ENCODE data around the gene GNLY. TPM values are rescaled to one million over a fixed set of nuclear protein-coding genes. Genes with fewer than 3 reads are reported as not detected.

The GNLY gene
- total and polyA plus RNA-seq, 2 of the 13 experiments (the other 11 are each of a cell fraction or from before 2014, with no cell fraction given), result not detected

DNA sequence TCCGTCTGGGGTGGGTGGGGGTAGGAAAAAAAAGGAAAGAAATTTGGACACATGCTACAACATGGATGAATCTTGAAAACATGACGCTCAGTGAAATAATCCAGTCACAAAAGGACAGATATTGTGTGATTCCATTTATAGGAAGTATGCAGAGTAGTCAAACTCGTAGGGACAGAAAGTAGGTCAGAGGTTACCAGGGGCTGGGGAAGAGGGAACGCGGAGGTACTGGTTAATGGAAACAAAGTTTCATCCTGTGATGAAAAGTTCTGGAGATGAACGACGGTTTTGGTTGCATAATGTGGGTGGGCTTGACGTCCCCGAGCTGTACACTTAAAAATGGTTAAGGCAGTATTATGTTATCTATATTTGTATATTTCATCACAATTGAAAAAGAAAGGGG, 21.7 kb upstream of the GNLY start:
- no peak for TF ChIP-seq ZNF644 (CRISPR knock-in tag; IDR thresholded peaks at IDR 0.05; ENCODE audit: low read depth)
- no peak for TF ChIP-seq ZC3H13 (CRISPR knock-in tag; IDR thresholded peaks at IDR 0.05)
- TF ChIP-seq, protein P1, sequence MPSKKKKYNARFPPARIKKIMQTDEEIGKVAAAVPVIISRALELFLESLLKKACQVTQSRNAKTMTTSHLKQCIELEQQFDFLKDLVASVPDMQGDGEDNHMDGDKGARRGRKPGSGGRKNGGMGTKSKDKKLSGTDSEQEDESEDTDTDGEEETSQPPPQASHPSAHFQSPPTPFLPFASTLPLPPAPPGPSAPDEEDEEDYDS (CRISPR knock-in tag; IDR thresholded peaks at IDR 0.05), result no peak
- Histone ChIP-seq H4K20me1 (ENCODE audit: insufficient read depth, low read length) (no peaks in the 10 kb centered on the region), H2AFZ (ENCODE audit: low read length) (no peak overlapping the region), H3K4me1 (ENCODE audit: insufficient read depth, low read length) (no peaks in the 10 kb centered on the region), H3K27me3 (ENCODE audit: control insufficient read depth in 1 of 2, insufficient read depth in 2 of 2, low read length in 2 of 2) (peaks cover 0 to 39% of the 10 kb centered on the region in 2 experiments; a peak in 1 of 5 replicates), H3K9me3 (ENCODE audit: low read length) (no peaks in the 10 kb centered on the region), H3K27ac (ENCODE audit: extremely low read length, insufficient read depth, low read length) (no peak overlapping the region), H3K79me2 (ENCODE audit: insufficient read depth, low read length) (no peaks in the 10 kb centered on the region), H3K4me2 (ENCODE audit: low read depth, low read length) (no peak overlapping the region), H3K36me3 (replicated peaks in 1 of 2; ENCODE audit: control insufficient read depth in 1 of 2, insufficient read depth in 2 of 2, low read length in 2 of 2) (no peaks in the 10 kb centered on the region), H3K4me3 (replicated peaks in 1 of 3; ENCODE audit: insufficient read depth in 1 of 3, low read depth in 2 of 3, low read length in 3 of 3) (no peak overlapping the region), H3K9ac (ENCODE audit: insufficient read depth, low read depth, low read length) (no peak overlapping the region)
- no TSS peak for BruUV-seq (replicated peaks)
- POLR2A ChIA-PET, result no interaction called here
- intact Hi-C loops (cut with micrococcal nuclease; ENCODE audit: unreplicated experiment) (no loop called here), in situ Hi-C loops (cut with HindIII; ENCODE audit: extremely low pct_ligation_motif_present, low pct_unique_long_range_greater_than_20kb) (no loop called here)
- FAIRE-seq (no peak), ATAC-seq (no peak), DNase-seq (ENCODE audit: low spot score) (no peak)
- CTCF ChIA-PET (ENCODE audit: low intra/inter-chr PET ratio, low total read pairs), result no interaction called here
- WGBS (ENCODE audit: low lambda C conversion rate), result 21% methylated on average over 9 of the region's 9 CpGs

DNA sequence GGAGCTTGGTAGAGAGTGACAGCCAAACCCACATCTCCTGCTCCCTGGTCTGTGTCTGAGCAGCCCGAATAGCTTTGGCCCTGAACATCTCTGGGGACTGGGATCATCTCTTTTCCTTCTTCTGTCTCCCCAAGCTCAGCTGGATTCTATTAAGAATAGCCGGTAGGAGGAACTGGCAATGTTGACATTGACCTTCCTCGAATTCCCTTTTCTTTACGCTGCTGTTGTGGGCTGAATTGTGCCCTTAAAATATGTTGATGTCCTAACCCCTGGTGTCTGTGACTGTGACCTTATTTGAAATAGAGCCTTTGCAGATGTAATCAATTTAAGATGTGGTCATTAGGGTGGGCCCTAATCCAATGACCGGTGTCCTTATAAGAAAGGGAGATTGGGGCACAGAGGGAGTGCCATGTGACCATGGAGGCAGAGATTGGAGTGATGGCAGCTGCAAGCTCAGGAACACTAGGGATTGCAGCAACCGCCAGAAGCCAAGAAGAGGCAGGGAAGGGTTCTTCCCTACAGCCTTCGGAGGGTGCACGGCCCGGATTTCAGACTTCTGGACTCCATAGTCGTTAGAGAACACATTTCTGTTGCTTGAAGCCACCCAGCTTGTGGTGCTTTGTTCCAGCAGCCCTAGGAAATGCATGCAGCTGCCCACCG, 20.3 kb upstream of the GNLY start:
- no peak overlapping the region for H2AFZ ChIP-seq (ENCODE audit: low read length)
- no peak for ATAC-seq
- peaks cover under 1% of the 10 kb centered on the region; the same call in 1 of the 2 replicates for H3K4me1 ChIP-seq (ENCODE audit: insufficient read depth, low read length)
- H3K4me3 ChIP-seq (replicated peaks in 1 of 3; ENCODE audit: insufficient read depth in 1 of 3, low read depth in 2 of 3, low read length in 3 of 3), result no peak overlapping the region
- FAIRE-seq, result no peak
- no peak overlapping the region for H3K27ac ChIP-seq (ENCODE audit: extremely low read length, insufficient read depth, low read length)
- no peak overlapping the region for H3K4me2 ChIP-seq (ENCODE audit: low read depth, low read length)
- no peak for DNase-seq (ENCODE audit: low spot score)
- in situ Hi-C loops (cut with HindIII; ENCODE audit: extremely low pct_ligation_motif_present, low pct_unique_long_range_greater_than_20kb), result no loop called here
- H3K9me3 ChIP-seq (ENCODE audit: low read length), result no peaks in the 10 kb centered on the region
- POLR2A ChIA-PET, result no interaction called here
- CTCF ChIA-PET (ENCODE audit: low intra/inter-chr PET ratio, low total read pairs), result no interaction called here
- 28% methylated on average over 11 of the region's 11 CpGs for WGBS (ENCODE audit: low lambda C conversion rate)
- peaks cover 1 to 39% of the 10 kb centered on the region in 2 experiments; a peak in 2 of 5 replicates for H3K27me3 ChIP-seq (ENCODE audit: control insufficient read depth in 1 of 2, insufficient read depth in 2 of 2, low read length in 2 of 2)
- H3K9ac ChIP-seq (ENCODE audit: insufficient read depth, low read depth, low read length), result no peak overlapping the region
- no peaks in the 10 kb centered on the region for H3K79me2 ChIP-seq (ENCODE audit: insufficient read depth, low read length)
- intact Hi-C loops (cut with micrococcal nuclease; ENCODE audit: unreplicated experiment), result no loop called here
- no TSS peak for BruUV-seq (replicated peaks)
- H3K36me3 ChIP-seq (replicated peaks in 1 of 2; ENCODE audit: control insufficient read depth in 1 of 2, insufficient read depth in 2 of 2, low read length in 2 of 2), result no peaks in the 10 kb centered on the region
- peaks cover 2% of the 10 kb centered on the region; the same call in 1 of the 2 replicates for H4K20me1 ChIP-seq (ENCODE audit: insufficient read depth, low read length)
- TF ChIP-seq, protein P2, sequence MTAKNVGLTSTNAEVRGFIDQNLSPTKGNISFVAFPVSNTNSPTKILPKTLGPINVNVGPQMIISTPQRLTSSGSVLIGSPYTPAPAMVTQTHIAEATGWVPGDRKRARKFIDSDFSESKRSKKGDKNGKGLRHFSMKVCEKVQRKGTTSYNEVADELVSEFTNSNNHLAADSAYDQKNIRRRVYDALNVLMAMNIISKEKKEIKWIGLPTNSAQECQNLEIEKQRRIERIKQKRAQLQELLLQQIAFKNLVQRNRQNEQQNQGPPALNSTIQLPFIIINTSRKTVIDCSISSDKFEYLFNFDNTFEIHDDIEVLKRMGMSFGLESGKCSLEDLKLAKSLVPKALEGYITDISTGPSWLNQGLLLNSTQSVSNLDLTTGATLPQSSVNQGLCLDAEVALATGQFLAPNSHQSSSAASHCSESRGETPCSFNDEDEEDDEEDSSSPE (CRISPR knock-in tag; IDR thresholded peaks at IDR 0.05), result no peak
- TF ChIP-seq, protein P3, sequence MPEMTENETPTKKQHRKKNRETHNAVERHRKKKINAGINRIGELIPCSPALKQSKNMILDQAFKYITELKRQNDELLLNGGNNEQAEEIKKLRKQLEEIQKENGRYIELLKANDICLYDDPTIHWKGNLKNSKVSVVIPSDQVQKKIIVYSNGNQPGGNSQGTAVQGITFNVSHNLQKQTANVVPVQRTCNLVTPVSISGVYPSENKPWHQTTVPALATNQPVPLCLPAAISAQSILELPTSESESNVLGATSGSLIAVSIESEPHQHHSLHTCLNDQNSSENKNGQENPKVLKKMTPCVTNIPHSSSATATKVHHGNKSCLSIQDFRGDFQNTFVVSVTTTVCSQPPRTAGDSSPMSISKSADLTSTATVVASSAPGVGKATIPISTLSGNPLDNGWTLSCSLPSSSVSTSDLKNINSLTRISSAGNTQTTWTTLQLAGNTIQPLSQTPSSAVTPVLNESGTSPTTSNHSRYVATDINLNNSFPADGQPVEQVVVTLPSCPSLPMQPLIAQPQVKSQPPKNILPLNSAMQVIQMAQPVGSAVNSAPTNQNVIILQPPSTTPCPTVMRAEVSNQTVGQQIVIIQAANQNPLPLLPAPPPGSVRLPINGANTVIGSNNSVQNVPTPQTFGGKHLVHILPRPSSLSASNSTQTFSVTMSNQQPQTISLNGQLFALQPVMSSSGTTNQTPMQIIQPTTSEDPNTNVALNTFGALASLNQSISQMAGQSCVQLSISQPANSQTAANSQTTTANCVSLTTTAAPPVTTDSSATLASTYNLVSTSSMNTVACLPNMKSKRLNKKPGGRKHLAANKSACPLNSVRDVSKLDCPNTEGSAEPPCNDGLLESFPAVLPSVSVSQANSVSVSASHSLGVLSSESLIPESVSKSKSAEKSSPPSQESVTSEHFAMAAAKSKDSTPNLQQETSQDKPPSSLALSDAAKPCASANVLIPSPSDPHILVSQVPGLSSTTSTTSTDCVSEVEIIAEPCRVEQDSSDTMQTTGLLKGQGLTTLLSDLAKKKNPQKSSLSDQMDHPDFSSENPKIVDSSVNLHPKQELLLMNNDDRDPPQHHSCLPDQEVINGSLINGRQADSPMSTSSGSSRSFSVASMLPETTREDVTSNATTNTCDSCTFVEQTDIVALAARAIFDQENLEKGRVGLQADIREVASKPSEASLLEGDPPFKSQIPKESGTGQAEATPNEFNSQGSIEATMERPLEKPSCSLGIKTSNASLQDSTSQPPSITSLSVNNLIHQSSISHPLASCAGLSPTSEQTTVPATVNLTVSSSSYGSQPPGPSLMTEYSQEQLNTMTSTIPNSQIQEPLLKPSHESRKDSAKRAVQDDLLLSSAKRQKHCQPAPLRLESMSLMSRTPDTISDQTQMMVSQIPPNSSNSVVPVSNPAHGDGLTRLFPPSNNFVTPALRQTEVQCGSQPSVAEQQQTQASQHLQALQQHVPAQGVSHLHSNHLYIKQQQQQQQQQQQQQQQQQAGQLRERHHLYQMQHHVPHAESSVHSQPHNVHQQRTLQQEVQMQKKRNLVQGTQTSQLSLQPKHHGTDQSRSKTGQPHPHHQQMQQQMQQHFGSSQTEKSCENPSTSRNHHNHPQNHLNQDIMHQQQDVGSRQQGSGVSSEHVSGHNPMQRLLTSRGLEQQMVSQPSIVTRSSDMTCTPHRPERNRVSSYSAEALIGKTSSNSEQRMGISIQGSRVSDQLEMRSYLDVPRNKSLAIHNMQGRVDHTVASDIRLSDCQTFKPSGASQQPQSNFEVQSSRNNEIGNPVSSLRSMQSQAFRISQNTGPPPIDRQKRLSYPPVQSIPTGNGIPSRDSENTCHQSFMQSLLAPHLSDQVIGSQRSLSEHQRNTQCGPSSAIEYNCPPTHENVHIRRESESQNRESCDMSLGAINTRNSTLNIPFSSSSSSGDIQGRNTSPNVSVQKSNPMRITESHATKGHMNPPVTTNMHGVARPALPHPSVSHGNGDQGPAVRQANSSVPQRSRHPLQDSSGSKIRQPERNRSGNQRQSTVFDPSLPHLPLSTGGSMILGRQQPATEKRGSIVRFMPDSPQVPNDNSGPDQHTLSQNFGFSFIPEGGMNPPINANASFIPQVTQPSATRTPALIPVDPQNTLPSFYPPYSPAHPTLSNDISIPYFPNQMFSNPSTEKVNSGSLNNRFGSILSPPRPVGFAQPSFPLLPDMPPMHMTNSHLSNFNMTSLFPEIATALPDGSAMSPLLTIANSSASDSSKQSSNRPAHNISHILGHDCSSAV (CRISPR knock-in tag; IDR thresholded peaks at IDR 0.05; ENCODE audit: borderline replicate concordance), result no peak
- TF ChIP-seq ZNF44 (CRISPR knock-in tag; IDR thresholded peaks at IDR 0.05), result no peak
- TF ChIP-seq ZNF225 (CRISPR knock-in tag; IDR thresholded peaks at IDR 0.05), result no peak
- no peak for TF ChIP-seq ZNF382 (CRISPR knock-in tag; IDR thresholded peaks at IDR 0.05; ENCODE audit: borderline replicate concordance)
- no peak for TF ChIP-seq RFX1 (IDR thresholded peaks at IDR 0.05)
